Right lung (tissue), 10 donors: Measurements from ENCODE around the gene UQCR11. TPM values are rescaled to one million over a fixed set of nuclear protein-coding genes. Genes with fewer than 3 reads are reported as not detected.

Experiments used
- DNase-seq, 2 donors: peaks; one replicate each; pipeline ENCODE4 v3.0.0-alpha.2; 2013
- long read RNA-seq, 8 donors: transcript quantifications; one replicate each; lab custom pipeline, GENCODE V29; 2026
- polyA plus RNA-seq, 5 donors: library from polyadenylated mRNA; unstranded; fragments of 120-200 nt; gene quantifications; one replicate each; pipeline versions ENCODE4 v1.2.1 to v1.2.3, GENCODE V29; 2013; ENCODE audit warnings: inconsistent platforms in 1 of 5, low replicate concordance in 1 of 5; ENCODE audit not compliant: insufficient read length in 5 of 5, insufficient read depth in 1 of 5

Gene UQCR11
- 100 to 1,000 TPM in 1 of 5 donors, 10 to 100 TPM in 4; 55.7 to 119 (median 83.2) TPM for polyA plus RNA-seq
- long read RNA-seq, donor 1, transcript UQCR11-203 (3 exons, 1,324 nt), result major isoform, 347 of 471 reads
- long read RNA-seq, donor 1, partial matches to known transcripts, result 120 of 471 reads
- long read RNA-seq, donor 1, other reads (novel, unspliced or antisense), result 0 of 471 reads
- long read RNA-seq, donor 2, transcript UQCR11-203 (3 exons, 1,324 nt), result major isoform, 139 of 164 reads
- long read RNA-seq, donor 2, partial matches to known transcripts, result 22 of 164 reads
- long read RNA-seq, donor 2, other reads (novel, unspliced or antisense), result 0 of 164 reads
- long read RNA-seq, donor 3, transcript UQCR11-203 (3 exons, 1,324 nt), result major isoform, 233 of 313 reads
- long read RNA-seq, donor 3, partial matches to known transcripts, result 77 of 313 reads
- long read RNA-seq, donor 3, other reads (novel, unspliced or antisense), result 0 of 313 reads
- long read RNA-seq, donor 4, transcript UQCR11-203 (3 exons, 1,324 nt), result major isoform, 152 of 205 reads
- long read RNA-seq, donor 4, partial matches to known transcripts, result 50 of 205 reads
- long read RNA-seq, donor 4, other reads (novel, unspliced or antisense), result 0 of 205 reads
- long read RNA-seq, donor 5, transcript UQCR11-201 (2 exons, 753 nt), result minor isoform, 8 of 446 reads
- long read RNA-seq, donor 5, transcript UQCR11-203 (3 exons, 1,324 nt), result major isoform, 369 of 446 reads
- long read RNA-seq, donor 5, partial matches to known transcripts, result 69 of 446 reads
- long read RNA-seq, donor 5, other reads (novel, unspliced or antisense), result 0 of 446 reads
- long read RNA-seq, donor 6, transcript UQCR11-203 (3 exons, 1,324 nt), result major isoform, 296 of 347 reads
- long read RNA-seq, donor 6, transcript UQCR11-201 (2 exons, 753 nt), result minor isoform, 6 of 347 reads
- long read RNA-seq, donor 6, partial matches to known transcripts, result 45 of 347 reads
- long read RNA-seq, donor 6, other reads (novel, unspliced or antisense), result 0 of 347 reads
- long read RNA-seq, donor 7, transcript UQCR11-203 (3 exons, 1,324 nt), result major isoform, 192 of 207 reads
- long read RNA-seq, donor 7, partial matches to known transcripts, result 14 of 207 reads
- long read RNA-seq, donor 7, other reads (novel, unspliced or antisense), result 0 of 207 reads
- long read RNA-seq, donor 8, transcript UQCR11-203 (3 exons, 1,324 nt), result major isoform, 113 of 144 reads
- long read RNA-seq, donor 8, partial matches to known transcripts, result 29 of 144 reads
- long read RNA-seq, donor 8, other reads (novel, unspliced or antisense), result 0 of 144 reads

DNA sequence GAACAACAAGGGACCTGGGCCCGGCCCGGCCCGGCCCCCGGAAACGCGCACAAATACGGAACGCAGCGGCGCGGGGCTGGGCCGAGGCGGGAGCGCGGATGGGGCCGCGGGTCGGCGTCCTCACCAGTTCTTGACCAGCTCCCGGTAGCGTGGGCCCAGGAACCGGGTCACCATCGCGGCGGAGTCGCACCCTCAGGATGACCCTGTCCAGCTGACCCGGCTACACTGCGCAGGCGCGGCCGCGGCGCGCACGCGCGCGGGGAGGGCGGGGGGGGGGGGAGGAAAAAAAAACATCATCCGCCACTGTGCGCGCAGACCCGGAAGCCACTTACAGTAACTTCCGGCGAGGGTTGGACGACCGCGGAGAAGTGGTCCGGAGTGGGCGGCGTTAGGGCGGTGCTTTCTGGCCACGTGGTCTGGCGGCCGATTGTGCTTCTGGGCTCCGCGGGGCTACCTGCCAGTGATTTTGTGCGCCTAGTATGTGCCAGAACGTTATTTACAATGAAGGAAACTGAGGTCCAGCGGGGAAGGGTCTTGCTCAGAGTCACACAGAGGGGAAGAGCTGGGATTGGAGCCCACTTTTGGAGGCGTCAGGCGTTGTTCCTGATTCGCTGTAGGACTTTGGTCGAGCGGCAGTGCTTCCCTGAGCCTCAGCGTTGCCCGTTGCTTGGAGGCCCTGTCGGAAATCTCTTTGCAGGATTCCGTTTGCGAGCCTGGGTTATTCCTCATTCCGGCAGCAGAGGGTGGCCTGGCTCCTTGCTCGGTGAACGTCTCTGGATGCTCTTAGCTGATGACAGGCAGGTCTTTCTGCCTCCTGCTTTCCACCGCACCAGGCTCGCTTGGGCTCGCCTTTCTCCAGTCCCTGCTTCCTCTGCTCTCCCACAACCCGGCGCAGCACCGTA lies at the start of gene UQCR11:
Gene UQCR11, minus strand, starts transcription at position 227 of the 902 bp plus-strand sequence. Its CDS starts 53 bp downstream, at position 174.
- peak; percentile 95 for DNase-seq

DNA sequence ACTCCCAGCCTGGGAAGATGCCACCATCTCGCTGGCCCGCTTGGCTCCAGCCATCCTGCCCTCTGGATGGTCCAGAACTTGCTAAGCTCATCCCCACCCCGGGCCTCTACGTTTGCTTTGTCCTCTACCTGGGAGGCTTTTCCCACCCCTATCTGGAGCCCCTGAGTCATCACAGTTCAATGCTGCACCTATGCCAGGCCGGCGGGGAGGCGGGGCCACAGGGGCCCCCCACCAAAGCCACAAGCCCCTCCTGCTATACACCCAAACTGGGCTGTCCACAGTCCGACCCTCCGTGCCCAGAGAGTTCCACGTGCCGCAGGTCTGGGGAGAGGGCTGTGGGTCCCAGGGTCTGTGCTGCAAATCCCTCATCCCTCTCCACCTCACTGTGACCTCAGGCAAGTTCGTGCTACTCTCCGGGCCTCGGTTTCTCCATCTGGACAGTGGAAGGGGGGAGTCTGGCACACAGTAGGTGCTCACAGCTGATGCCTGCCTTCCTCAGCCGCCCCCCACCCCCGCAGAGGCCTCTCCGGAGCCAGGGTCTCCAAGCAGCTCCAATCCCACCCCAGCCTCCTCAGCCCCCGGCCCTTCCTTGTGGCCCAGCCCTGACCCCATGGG lies 49.0 kb upstream of the UQCR11 start:
- no peak for DNase-seq

DNA sequence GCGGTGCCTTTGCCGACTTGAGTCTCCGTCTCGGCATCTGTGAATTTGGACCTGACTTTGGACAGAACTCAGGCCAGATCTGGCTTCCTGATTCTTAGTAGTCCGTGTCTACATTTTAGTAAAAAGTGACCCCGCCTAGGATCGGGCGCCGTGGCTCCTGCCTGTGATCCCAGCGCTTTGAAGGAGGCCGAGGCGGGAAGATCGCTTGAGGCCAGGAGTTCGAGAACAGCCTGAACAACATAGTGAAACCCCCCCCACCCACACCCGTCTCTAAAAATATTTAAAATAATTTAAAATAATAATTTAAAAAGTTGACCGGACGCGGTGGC lies 48.0 kb upstream of the UQCR11 start:
- DNase-seq, result no peak

DNA sequence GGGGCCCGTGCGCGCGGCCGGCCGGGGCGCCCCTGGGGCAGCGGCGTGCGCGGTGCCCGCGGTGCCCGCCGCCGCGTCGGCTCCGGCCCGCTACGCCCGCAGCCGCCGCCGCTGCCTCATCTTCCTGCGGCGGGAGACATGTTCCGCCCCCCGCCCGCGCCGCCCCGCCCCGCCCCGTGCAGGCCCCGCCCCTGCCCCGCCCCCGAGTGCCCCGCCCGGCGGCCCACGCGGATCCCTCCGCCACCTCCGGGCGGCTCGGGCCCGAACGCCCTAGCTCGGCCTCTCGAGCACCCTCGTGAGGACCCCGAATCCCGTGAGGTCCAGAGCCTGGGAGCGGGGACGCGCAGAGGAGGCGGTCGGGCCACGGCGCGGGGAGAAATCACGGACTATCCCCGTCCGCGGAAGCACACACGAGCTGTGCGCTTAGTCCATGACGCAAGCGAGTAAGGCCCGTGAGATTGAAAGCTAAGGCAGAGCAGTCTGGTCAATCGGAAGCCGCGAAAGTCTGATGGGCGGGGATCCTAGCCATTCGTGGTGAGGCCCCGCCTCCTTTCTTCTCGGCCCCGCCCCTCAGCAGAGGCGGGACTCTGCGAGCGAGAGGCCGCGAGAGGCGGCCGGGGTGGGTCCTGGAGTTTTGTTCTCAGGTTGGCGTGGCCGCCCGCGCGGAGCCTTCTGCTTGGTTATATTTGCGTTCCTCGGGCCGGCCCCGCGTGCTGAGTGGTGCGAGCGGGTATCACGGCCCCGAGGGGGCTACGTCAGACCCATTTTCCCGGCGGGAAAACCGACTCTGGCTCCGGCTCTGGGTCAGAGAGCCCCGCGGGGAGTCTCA lies 47.4 kb upstream of the UQCR11 start, which contains the start of gene TCF3:
Gene TCF3, minus strand, starts transcription at position 145 of the 829 bp plus-strand sequence. CDS start 2,367 bp downstream, outside the sequence.
- peak; percentile 100 for DNase-seq

DNA sequence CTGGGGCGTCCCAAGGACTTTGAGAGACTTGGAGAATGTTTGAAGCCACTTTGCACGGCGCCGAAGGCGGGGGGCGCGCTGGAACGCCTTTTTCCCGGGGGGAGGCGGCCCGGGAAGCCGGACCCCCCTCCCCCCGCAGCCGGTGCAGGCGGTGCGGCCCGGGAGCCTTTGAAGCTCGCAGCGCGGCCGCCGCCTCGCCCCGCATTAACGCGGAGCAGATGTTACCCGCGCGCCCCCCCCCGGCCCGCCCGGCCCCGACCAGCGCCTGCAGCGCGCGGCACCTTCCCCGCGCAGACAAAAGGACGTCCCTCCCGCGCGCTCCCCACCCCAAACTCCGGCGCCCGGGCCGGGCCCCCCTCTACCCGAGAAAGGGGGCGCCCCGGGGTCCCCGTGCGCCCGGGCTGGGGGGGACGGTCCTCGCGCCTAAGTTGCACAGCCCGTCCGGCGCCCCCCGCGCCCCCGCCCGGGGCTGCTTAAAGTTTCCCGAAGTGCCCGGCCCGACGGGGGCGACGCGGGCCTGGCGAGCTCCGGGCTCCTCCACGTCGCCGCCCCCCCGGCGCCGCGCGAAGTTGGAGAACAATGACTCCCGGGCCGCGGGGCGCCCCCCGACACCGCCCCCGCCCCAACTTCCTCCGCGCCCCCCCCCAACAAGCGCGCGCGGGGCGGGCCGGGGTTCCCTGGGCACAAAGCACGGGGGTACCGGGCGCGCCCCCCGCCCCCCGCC lies 46.5 kb upstream of the UQCR11 start:
- peak in 1 of 2 donors; percentile 52 for DNase-seq

DNA sequence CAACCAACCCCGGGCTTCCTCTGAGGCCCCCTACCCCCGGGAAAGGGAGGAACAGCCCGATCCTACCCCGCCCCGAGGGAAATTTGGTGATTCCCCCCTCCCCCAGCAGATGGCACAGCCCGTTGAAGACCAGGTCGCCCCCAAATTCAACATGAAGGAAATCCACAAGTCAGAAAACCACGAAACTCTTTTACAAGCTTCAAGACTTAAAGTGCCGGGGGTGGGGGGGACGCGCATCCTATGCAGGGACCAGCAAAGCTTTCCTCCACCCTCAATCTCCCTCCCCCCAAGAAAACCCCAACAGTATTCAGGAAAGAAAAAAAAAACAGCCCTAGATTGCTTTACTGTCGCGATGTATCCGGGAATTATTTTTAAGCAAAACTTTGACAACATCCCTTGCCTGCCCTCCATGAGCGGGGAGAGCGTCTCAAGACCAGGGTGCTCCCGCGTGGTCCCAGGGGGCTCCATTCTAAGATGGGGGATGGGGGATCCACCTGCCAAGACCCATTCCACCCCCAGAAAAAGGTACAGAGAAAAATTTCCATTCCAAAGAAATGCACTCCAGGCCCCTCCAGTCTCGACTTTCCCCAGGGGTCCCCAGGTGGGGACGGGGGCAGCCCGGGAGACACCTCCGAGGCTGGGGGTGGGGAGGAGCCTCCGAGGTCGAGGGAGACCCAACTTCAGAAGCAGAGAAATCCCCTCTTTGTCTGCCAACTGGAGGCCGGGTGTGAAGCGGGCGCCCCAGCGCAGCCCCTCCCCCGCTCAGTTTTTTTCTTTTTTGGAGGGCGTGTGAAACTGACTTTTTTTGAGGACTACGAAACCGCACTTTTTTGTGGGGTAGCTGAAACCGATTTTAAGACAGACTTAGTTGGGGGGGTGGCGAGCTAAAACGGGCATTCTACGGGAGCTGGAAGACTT lies 45.6 kb upstream of the UQCR11 start:
- DNase-seq, result peak in 1 of 2 donors; percentile 38

DNA sequence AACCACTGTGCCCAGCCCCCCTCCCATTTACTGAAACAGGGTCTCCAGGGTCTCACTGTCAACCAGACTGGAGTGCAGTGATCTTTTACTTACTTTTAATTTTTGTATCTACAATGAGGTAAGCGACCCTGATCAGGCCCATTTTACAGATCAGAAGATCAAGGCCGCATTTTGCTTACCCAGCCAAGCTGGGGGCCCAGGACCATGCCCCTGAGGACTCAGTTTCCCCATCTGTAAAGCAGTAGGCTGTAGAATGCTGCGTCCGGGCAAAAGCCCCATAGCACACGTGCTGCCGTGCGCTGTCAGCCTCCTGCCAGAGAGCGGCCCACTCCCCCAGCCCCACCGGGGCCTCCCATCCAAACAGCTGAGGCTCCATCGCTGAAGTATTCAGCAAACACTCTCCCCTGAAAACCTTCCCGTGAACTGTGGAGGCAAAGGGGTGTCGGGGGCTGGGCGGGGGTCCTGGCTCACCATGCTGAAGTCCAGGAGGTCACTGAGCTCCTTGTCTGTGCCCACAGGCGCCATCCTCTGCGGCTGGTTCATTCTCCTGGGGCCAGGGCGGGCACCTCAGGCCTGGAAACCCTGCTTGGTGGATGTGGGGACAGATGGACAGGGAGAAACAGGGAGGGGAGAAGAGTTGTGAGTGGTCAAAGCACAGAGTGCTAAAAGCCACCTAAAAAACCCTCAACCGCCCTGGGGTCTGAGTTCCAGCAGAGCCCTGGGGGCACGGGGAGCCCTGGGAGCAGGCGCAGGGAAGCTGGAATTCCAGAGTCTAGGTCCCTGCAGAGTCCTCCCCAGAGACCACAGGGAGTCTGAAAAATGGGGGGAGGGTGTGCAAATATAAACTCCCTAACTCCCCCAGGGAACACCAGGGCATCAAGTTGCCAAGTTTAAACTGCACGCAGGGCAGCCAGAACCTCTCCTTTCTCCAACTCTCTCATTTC lies 44.7 kb upstream of the UQCR11 start:
- DNase-seq, result no peak

DNA sequence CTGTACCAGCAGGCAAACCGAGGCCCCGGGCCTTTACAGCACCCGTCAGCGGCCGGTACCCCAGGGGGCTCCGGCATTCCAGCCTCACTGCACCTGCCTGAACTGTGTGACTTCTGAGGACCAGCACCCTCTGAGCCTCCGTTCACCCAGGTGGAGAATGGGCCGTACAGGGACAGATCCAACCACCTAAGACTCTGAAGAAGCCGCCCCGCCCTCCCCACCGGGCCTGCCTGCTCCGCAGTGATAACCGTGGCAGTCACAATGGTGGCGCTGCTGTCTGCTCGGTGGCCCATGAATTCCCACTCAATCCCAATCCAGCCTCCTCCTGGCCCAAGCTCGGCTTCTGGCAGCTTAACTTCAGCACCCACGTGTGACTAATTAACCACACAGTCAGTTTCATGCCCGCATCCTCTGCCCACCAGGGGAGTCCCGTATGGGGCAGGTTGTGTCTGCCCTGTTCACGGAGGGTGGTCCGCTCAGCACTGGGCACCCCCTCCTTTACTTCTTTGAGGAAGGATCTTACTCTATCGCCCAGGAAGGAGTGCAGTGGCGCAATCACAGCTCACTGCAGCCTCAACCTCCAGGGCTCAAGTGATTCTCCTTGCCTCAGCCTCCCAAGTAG lies 43.8 kb upstream of the UQCR11 start:
- DNase-seq, result no peak

DNA sequence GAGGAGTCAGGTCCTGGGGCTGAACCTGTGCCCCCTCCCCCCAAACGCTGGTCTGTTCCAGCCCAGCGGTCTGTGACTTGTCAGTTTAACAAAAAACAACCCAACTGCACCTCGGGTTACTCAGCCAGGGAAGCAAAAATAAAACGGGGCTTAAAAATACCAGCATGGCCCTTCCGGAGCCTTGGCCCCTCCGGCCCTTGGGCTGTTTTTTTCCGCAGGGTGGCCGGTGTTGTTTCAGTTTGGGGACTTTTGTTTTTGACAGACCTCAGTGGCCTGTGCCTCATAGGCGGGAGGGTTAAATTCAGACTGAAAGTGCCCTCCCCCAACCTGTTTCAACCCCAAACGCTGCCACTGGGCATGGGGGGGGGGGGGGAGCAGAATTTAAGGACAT lies 43.2 kb upstream of the UQCR11 start:
- DNase-seq, result no peak

DNA sequence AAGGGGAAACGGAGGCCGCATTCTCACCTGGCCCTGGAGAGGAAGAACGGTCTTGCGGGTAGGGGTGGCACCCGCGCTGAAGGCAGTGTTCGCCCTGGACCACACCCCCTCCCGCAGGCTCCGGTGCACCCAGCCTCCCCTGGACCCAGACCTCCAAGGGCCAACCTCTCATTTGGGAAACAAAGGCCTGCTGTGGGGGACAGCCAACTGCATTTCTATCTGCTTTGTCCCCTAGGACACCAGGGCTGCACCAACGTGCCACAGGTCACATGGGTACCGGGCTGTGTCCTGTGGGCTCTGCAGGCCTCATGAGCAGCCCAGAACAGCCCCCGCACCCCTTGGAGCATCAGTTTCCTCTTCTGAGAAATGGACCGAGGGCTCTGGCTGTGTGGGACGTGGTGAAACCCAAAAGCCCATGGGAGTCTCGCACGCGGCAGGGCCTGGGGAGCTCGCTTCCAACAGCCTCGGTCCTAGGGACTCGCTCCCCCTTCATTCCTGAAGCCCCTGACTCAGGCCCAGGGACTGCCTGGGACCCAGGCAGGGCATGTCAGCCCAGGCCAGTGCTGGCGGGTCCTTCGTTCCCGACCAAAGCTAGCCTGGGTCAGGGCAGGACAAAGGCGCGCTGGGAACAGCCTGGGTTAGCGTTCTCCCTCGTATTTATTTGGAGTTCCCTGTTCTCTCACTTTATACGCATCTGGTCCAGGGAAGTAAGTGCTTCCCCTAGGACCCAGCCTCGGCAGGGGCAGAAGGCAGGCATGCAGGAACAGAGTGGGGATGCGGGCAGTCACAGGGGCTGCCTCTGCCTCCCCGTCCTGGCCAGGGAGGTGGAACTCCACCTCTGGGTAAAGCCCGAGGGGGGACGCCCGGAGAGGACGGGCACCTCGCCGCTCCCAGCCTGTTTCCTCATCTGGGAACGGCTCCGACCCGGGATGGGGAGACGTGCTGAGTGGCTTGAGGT lies 42.5 kb upstream of the UQCR11 start:
- no peak for DNase-seq

DNA sequence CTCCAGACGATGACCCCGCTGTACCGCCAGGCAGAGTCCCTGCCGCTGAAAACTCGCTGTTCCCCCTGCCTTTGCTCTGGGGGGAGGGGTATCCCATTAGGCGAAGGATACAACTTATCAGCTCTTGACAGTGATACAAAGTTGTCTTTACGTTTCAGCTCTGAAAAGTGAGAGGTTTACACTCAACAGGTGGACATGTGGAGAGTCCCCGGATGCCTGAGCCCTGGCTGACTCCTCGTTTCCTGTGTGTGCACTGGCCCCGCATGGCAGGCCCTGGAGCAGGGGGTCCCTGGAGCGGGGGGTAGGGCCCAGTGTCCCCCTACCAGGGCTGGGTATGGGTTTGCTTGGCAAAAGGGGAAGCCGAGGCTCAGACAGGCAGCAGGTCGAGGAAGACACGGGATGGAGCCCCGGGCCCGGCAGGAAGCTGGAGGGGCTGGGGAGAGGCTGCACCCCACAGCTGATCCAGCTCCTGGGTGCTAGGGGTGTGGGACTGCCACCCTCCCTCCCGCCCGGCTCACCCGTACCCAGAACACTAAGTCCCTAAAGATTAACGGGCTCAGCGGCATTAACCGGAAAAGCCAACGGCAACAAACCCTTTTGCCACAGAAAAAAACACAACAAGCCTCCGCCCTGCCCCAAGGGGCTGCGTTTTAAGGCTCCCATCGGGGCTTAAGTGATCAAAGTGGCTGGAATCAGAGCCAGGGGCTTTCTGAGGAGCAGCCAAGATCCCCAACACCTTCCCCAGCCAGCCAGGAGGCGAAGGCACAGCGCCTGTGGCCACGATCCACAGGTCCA lies 41.6 kb upstream of the UQCR11 start:
- DNase-seq, result no peak

DNA sequence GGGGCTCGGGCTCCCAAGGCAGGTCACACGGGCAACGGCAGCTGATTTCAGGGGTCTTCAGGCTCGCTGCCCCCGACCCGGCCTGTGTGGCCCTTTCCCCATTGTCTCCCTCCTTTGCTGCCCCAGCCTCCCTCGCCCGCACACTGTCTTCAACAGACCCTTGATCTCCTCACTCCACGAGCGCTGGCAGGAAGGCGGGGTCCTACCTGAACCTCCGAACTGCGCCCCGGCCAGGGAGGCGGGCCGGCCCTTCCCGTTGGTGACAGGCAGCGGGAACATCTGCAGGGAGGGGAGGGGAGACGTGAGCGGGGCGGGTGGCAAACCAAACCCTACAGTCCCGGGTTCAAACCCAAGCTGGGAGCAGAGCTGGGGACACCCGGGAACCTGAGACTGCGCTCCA lies 40.9 kb upstream of the UQCR11 start:
- DNase-seq, result no peak

DNA sequence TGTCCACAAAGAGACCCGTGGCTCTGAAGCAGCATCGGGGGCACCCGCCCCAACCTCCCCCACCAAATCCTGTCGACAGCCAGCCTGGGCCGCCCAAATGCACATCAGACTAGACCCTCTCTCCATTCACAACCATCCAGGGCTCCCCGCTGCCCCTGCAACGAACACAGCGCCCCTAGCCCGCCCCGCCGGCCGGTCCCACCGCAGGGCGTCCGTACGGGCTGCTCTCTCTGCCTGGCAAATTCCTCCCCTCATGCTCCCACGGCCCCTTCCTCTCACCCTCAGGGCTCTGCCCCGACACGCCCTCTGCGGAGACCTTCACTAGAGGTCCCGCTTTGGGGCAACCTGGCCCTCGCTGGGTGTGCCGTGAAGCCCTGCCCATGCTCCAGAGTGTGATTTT lies 40.0 kb upstream of the UQCR11 start:
- DNase-seq, result no peak

DNA sequence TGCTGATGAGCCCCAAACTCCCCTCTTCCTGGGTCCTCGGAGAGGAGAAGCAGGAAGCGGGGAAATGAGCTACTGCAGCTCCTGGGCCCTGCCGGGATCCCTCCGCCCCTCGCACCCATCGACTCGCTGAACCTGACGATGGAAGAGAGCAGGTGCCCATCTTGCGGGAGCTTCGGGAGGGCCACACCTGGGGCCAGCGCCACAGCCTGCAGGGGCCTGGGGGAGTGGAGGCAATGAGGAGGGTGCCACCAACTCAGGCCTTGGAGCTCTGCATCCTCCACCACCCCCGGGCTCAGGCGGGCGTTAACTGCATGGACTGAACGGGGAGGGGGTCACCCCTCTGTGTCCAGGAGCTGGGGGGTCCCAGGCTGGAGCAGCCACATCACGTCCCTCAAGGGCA lies 38.8 kb upstream of the UQCR11 start:
- DNase-seq, result no peak
